Peyer's patch (tissue), 4 donors: Measurements from ENCODE around the gene TCF7L1. TPM values are rescaled to one million over a fixed set of nuclear protein-coding genes. Genes with fewer than 3 reads are reported as not detected.

Experiments
- DNase-seq, 3 donors: peaks; one replicate each; pipeline ENCODE4 v3.0.0-alpha.2; 2017 to 2019
- H3K27ac ChIP-seq, 4 donors: fragments of 200-600 bp; sonication (generic); one replicate each; pipeline ENCODE4 v1.5.1; 2016 to 2019
- H3K27me3 ChIP-seq, 2 donors: fragments of 200-600 bp; sonication (generic); one replicate each; pipeline ENCODE4 v1.5.1; 2019
- H3K36me3 ChIP-seq, 3 donors: fragments of 200-600 bp; sonication (generic); one replicate each; pipeline ENCODE4 v1.5.1; 2016 to 2019
- H3K4me1 ChIP-seq, 4 donors: fragments of 200-600 bp; sonication (generic); one replicate each; pipeline ENCODE4 v1.5.1; 2016 to 2019
- H3K4me3 ChIP-seq, 4 donors: fragments of 200-600 bp; sonication (generic); 1 replicate in 3 of 4; 2 replicates in 1 of 4; pipeline ENCODE4 v1.5.1; 2016 to 2019; ENCODE audit warnings: mild to moderate bottlenecking in 1 of 4
- H3K9me3 ChIP-seq, 4 donors: fragments of 200-600 bp; sonication (generic); one replicate each; pipeline ENCODE4 v1.5.1; 2016 to 2019; ENCODE audit warnings: mild to moderate bottlenecking in 1 of 4
- CTCF ChIP-seq, 6 experiments: fragments of 450-650 bp in 4 of 6; fragments of 200-600 bp in 2 of 6; sonication (generic) in 1 of 6; IDR thresholded peaks; one replicate each; pipeline ENCODE4 v1.5.1; 2017 to 2019; ENCODE audit warnings: antibody characterized with exemption in 6 of 6, mild to moderate bottlenecking in 3 of 6, moderate library complexity in 1 of 6
- POLR2A ChIP-seq, 2 donors: fragments of 450-650 bp; IDR thresholded peaks; one replicate each; pipeline ENCODE4 v1.5.1; 2017; ENCODE audit warnings: antibody characterized with exemption in 2 of 2, mild to moderate bottlenecking in 2 of 2, moderate library complexity in 2 of 2
- total RNA-seq, 4 donors: library from RNA; depleted of rRNA; stranded (reverse); fragments of >200 nt; gene quantifications; one replicate each; pipeline ENCODE4 v1.1.0, GENCODE V29; 2016

The TCF7L1 gene
- total RNA-seq, 4 donors from 2014 or later, result 0.35 to 5.8 (median 1.7) TPM

DNA sequence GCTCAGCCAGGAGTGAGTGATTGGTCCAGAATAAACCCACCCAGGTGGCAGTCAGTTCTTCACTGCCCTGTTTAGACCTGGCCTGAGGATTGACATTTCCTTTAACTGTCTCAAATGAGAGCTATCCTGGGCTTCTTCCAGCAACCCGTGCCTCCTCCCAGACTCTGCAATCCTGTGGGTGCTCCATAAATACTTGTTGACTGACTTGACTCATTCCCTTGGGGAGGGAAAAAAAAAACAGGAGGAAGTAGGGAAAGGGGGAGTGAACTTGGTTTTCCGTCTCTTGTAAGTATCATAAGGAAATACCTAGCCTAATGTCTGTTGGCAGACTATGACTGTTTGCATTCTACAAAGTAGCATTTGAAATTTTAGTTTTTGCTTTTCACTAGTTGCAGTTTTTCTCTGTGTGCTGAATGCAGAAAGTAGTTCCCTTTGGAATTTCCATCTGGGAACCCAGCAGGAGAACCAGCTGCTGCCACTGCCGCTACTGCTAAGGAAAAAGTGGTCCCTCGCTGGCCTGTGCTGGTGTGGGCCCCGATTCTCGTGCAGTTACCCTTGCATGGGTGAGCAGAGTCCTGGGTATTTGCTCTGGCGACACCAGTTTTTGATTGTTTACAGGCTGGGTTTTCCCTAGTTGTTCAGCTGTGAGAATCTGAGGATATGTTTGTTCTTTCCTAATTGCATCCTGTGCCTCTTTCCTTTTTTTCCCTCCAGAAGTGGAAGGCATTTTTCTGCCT lies 115.7 kb downstream of the TCF7L1 start:
- no peaks in the 10 kb centered on the region for H3K36me3 ChIP-seq
- peaks cover 0 to 21% (median 0%) of the 10 kb centered on the region in 4 donors for H3K4me1 ChIP-seq
- H3K27me3 ChIP-seq, result no peaks in the 10 kb centered on the region
- H3K9me3 ChIP-seq, result no peaks in the 10 kb centered on the region
- H3K27ac ChIP-seq, result peak overlapping the region in 2 of 4 donors; percentile 26 to 62
- DNase-seq, result no peak
- no peak for TF ChIP-seq CTCF (IDR thresholded peaks at IDR 0.05)
- TF ChIP-seq POLR2A (IDR thresholded peaks at IDR 0.05), result no peak
- H3K4me3 ChIP-seq, result no peak overlapping the region

- H3K9me3 ChIP-seq, result no peaks in the 10 kb centered on the region
- no peaks in the 10 kb centered on the region for H3K27me3 ChIP-seq
- H3K36me3 ChIP-seq, result no peaks in the 10 kb centered on the region
- DNase-seq, result no peak
- TF ChIP-seq POLR2A (IDR thresholded peaks at IDR 0.05) (no peak), CTCF (IDR thresholded peaks at IDR 0.05) (no peak)
- H3K27ac ChIP-seq, result no peak overlapping the region
- H3K4me1 ChIP-seq, result peaks cover 0 to 25% (median 0%) of the 10 kb centered on the region in 4 donors
- H3K4me3 ChIP-seq, result no peak overlapping the region
Observed at GRCh38 chr2:85250045-85250444, 116.9 kb downstream of the TCF7L1 start.

DNA sequence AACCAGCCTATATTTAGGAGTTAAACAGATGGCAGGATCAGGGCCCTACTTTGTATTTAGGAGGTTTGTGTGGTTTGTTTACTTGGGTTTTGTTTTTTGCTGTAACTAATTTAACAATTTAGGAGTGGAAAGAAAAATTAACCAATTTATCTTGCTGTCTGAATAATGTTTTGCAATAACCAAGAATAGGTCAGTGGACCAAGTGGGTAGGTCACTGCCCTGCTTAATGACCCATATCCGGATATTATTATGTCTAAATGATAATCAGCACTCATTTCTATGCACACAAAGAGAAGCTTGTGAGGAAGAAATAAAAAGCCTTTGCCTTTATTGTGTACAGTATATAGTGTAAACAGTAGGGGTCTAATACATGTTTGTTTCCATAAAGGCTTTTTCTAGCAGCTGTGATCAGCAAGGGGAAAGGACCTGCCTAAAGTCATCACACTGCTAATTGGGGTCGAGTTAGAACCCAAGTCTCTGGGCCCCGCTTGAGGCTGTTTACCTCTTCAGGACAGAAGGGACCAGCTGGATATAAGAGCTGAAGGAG lies 118.0 kb downstream of the TCF7L1 start:
- no peak for TF ChIP-seq CTCF (IDR thresholded peaks at IDR 0.05)
- TF ChIP-seq POLR2A (IDR thresholded peaks at IDR 0.05), result no peak
- Histone ChIP-seq H3K27me3 (no peaks in the 10 kb centered on the region), H3K4me1 (peaks cover 0 to 32% (median 0%) of the 10 kb centered on the region in 4 donors), H3K4me3 (no peak overlapping the region), H3K27ac (no peak overlapping the region), H3K9me3 (no peaks in the 10 kb centered on the region), H3K36me3 (no peaks in the 10 kb centered on the region)
- no peak for DNase-seq

DNA sequence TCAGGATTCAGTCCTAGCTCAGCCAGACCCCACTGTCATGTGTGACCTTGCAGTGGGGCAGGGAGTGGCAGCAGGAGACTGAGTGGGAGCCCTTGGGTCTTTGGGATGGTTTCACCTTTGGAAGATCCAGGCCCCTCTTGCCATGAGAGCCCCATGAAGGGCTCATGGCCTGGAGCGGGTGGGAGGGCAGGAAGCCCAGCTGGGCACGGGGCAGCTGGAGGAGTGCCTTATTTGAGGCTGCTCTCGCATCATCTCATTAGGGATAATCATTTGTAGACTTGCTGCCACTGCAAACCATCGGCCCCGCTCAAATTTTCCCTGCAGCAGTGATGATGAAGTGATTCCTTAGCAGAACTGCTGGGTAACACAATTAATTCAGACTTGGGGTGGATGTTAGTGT lies 120.7 kb downstream of the TCF7L1 start:
- no peak overlapping the region for H3K4me3 ChIP-seq
- H3K4me1 ChIP-seq, result peaks cover 0 to 32% (median 0%) of the 10 kb centered on the region in 4 donors
- H3K36me3 ChIP-seq, result no peaks in the 10 kb centered on the region
- H3K27ac ChIP-seq, result no peak overlapping the region
- H3K9me3 ChIP-seq, result no peaks in the 10 kb centered on the region
- no peak for DNase-seq
- TF ChIP-seq POLR2A (IDR thresholded peaks at IDR 0.05) (no peak), CTCF (IDR thresholded peaks at IDR 0.05) (no peak)
- H3K27me3 ChIP-seq, result no peaks in the 10 kb centered on the region

DNA sequence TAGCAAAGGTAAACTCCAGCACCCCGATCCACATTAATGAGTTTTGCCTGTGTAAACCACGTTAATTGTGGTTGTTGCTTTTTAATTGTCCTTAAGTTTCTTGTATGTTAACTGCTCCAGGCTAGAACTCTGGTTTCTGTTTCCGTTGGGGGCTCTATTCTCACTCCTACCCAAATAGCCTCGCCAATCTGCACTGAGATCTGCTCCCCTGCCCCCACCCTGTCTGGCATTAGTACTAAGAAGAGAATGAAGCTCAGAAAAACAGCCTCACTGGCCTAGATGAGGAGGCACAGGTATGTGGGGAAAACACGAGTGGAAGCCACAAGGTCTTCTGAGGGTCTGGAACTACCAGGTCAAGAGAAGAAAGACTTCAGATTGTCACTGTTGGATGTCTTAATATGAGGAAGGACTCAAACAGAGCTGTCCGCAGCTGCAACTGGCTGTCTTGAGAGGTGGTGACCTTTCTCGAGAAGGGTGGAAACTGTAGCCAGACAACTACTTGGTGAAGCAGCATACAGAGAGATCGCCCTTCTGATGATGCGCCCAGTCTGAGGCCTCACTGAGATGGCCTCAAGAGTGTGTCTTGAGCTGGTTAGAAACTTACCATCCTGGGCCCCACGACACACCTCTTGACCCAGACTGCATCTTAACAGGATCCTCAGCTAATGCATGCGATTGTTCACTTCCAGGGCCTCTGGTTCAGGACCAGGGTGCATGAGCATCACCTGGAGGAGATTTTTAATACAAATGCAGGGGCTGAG lies 121.5 kb downstream of the TCF7L1 start:
- DNase-seq, result no peak
- Histone ChIP-seq H3K4me1 (peaks cover 0 to 24% (median 0%) of the 10 kb centered on the region in 4 donors), H3K9me3 (no peaks in the 10 kb centered on the region), H3K36me3 (no peaks in the 10 kb centered on the region), H3K27me3 (no peaks in the 10 kb centered on the region), H3K27ac (no peak overlapping the region), H3K4me3 (no peak overlapping the region)
- TF ChIP-seq POLR2A (IDR thresholded peaks at IDR 0.05) (no peak), CTCF (IDR thresholded peaks at IDR 0.05) (no peak)
